ENCODE data around the gene RBM39.
"Not testable (repeated sequence)": the region's sequence is repeated elsewhere in the genome, so short reads cannot be mapped to it uniquely, and the experiment has no call there.

The RBM39 gene

DNA sequence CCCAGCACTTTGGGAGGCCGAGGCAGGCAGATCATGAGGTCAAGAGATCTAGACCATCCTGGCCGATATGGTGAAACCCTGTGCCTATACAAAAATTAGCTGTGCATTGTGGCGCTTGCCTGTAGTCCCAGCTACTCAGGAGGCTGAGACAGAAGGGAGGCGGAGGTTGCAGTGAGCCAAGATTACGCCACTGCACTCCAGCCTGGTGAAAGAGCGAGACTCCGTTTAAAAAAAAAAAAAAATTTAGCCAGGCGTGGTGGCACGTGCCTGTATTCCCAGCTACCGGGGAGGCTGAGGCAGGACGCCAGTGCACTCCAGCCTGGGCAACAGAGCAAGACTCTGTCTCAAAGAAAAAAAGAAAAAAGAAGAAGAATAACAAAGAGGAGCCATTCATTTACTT, 19.5 kb upstream of the RBM39 start:
- DNase-seq: peak in 2 of 42 donors; percentile 0 to 15
- intact Hi-C loops (cut with DNase I): not testable (repeated sequence)

- no peak for DNase-seq
- intact Hi-C loops (cut with DNase I): no loop called here
Observed at GRCh38 chr20:35757098-35757705, 15.1 kb upstream of the RBM39 start.

DNA sequence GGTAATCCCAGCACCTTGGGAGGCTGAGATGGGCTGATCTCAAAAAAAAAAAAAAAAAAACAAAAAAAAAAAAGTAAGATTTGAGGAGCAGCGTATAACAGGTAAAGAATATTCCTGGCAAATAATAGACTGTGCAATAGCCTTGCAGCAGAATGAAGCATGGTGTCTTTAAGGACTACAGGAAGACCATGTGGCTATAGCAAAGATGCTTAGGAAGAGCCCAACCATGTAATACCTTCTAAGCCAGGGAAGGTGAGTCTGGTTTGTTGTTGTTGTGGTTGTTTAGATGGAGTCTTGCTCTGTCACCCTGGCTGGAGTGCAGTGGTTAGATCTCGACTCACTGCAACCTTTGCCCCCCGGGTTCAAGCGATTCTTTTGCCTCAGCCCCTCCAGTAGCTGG, 14.3 kb upstream of the RBM39 start:
- intact Hi-C loops (cut with DNase I): no loop called here
- no peak for DNase-seq

DNA sequence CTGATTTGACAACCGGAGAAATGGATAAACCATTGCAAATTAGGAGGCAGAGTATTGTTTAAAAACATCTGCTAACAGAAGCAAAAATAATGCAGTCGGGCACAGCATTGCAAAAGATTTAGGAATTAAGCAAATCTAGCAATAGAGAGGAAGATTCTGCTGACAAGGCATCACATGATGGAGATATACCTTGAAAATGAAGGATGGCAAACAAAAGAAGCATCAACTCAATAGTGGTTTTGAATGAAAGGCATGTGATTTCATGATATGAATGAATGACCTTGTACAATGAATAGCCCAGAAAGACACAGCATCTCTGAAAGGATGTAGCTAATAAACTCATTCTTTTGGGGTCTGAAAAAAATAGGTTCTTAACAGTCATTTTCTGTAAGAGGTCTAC, 8.6 kb upstream of the RBM39 start:
- intact Hi-C loops (cut with DNase I): no loop called here
- DNase-seq: no peak

DNA sequence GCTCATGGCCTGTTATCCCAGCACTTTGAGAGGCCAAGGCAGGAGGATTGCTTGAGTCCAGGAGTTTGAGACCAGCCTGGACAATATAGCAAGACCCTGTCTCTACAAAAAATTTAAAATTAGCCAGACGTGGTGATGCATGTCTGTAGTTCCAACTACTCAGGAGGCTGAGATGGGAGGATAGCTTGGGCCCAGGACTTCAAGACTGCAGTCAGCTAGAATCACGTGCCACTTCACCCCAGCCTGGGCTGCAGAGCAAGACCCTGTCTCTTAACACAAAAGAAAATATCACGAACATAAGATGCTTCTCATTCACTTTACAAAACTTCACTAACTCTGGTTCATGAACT, 2.4 kb upstream of the RBM39 start:
- DNase-seq: peak in 1 of 42 donors; percentile 34
- intact Hi-C loops (cut with DNase I): loop anchor here (5.0 to 10.0 kb wide), 2 partner anchors 82 to 200 kb away; partner anchors contain the start of genes CPNE1 and RBM12

GRCh38 chr20:35743693-35744491, 1.8 kb upstream of the RBM39 start:
- intact Hi-C loops (cut with DNase I): loop anchor here (5.0 to 10.0 kb wide), 2 partner anchors 82 to 201 kb away; partner anchors contain the start of genes CPNE1 and RBM12
- DNase-seq: peak in 1 of 42 donors; percentile 43

DNA sequence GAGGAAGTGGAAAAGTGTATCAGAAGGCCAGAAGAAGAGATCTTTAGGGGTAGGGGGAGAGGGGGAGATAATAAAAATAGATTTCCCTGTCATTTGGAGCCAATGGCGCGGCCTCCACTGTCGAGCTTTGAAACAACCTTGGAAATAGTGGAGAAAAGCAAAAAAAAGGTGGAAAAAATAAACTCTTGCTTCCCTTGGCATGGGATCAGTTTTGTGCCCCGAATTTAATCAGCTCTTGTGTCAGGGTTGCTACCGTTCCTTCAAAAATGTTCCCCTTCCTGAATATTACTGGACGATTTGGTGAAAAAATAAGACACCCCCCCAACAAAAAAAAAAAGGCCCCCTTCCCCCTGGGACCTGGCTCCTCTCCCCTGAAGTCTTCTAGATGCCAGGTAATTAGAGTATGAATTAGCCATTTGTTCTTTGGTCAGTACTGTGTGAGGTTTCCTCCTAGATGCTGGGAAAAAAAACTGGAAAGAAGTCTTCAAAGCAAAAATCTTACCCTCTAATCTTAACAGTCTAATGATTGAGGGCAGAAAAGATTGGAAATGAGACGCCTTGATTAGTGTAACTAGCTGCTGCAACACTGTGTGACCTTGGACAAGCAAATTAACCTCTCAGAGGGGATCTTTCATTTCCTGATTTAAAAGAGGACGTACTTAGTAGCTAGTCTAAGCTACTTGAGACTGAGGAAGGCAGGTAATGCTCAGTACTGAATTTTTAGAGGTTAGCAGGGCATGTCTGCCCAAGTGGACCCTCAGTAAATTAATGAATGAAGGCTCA, 872 bp upstream of the RBM39 start:
- intact Hi-C loops (cut with DNase I): loop anchor here (5.0 to 10.0 kb wide), 2 partner anchors 81 to 202 kb away; partner anchors contain the start of genes CPNE1 and RBM12
- DNase-seq: peak in 3 of 42 donors; percentile 10 to 28 (median 12)

GRCh38 chr20:35739294-35740163, 2.5 kb downstream of the RBM39 start:
- intact Hi-C loops (cut with DNase I): loop anchor here (5.0 to 10.0 kb wide), 4 partner anchors 33 to 205 kb away; partner anchors contain the start of genes CPNE1, PHF20 and RBM12
- no peak for DNase-seq

DNA sequence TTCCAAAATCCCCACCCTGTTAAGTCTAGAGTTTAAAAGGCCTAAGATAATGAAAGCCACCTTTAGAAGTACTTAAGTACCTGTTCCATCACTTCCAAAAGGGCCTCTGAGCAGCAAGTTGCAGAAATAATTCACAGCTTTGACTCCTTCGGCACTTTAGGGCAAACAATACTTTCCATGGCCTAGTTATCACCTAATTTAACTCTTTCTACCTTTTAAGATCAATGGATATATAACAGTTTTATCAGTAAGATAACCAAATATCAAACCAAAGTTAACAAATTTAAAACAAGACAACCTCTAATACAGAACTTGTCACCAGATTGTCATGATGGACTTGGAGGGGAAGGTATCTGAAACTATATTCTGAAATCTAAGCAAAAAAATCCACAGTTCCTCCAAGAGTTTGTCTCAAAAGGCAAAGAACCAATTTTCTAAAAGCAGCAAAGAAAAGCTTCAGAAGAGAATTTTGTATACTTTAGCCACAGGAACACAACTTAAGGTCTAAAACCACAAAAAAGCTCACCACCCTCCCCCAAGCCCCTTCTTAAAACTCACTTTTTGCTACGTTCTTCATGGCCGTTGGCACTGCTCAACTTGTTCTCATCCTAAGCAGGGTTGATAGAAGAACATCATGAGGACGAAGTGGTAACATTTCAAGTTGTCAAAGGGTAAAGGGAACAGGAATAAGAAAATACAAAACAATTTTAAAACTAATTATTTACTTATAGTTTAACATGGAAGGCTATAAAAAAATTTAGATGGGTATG, 3.5 kb downstream of the RBM39 start:
- no peak for DNase-seq
- intact Hi-C loops (cut with DNase I): loop anchor here (5.0 to 10.0 kb wide), 2 partner anchors 34 to 146 kb away; partner anchors contain the start of gene PHF20

- intact Hi-C loops (cut with DNase I): loop anchor here (5.0 to 10.0 kb wide), 2 partner anchors 34 to 147 kb away; partner anchors contain the start of gene PHF20
- no peak for DNase-seq
Observed at GRCh38 chr20:35737865-35738333, 4.2 kb downstream of the RBM39 start.

DNA sequence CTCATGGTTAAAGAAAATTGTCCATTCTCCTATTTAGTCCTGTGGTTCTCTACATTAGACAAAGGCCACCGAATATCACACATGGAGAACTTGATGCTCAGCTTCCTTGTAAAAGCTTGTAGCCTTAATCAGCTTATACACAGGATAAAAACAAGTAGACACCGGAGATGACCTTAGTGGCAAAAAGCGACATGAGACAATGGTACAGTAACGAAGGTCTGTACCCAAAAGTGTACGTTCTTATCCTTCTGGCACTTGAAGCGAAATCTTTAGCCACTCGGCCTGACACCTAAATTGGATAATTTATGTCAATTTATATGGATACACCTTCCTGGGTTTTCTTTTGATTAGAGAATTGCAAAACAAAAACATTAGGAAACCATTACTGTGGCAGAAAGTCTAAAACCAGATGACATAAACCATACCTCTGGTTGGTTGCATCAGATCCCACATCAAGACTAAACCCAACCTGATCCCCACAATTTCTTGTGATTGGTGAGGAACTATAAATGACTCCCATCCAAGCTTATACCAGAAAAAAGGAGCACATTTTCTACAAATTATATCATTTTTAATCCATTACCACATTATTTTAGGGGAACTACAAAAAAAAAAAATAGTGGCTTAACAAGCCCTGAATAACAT, 6.1 kb downstream of the RBM39 start:
- no peak for DNase-seq
- intact Hi-C loops (cut with DNase I): loop anchor here (5.0 to 10.0 kb wide), 2 partner anchors 36 to 149 kb away; partner anchors contain the start of gene PHF20

- no peak for DNase-seq
- intact Hi-C loops (cut with DNase I): loop anchor here (5.0 to 10.0 kb wide), 2 partner anchors 37 to 150 kb away; partner anchors contain the start of gene PHF20
Observed at GRCh38 chr20:35734777-35735649, 7.0 kb downstream of the RBM39 start.

DNA sequence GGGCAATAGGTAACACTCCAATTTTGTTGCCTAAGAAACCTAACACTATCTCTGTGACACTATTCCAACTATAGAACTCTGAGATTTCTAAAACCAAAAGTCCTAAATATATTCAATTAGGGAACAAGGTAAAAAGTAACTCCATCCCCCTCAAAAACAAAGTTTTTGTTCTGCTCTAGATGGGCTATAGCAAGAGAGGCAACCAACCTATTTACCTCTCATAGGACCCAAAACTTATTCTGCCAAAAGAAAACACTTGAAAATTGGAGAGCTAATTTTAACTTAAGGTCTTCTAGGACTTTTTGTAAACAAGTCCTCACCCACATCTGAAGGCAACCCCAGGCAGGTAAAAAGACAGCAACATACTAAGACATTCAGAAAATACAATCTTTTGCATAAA, 7.7 kb downstream of the RBM39 start:
- intact Hi-C loops (cut with DNase I): loop anchor here (10.0 kb wide), 1 partner anchor 150 kb away; no protein-coding TSS in a partner anchor
- no peak for DNase-seq

DNA sequence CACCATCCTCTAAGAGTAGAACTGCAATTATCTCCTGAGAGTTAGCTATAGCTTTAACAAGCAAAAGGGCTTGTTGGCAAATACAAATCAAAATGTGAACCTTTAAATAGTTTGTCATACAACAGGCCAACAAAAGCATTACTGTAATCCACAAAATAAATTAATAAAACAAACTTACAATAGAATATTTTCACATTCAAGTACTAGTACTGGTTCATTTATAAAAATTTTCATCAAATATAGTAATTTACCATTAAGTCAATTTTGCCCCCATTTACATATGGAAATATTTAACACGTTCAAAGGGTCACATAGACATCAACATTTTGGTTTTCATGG, 9.4 kb downstream of the RBM39 start:
- DNase-seq: no peak
- intact Hi-C loops (cut with DNase I): loop anchor here (10.0 kb wide), 1 partner anchor 152 kb away; no protein-coding TSS in a partner anchor

DNA sequence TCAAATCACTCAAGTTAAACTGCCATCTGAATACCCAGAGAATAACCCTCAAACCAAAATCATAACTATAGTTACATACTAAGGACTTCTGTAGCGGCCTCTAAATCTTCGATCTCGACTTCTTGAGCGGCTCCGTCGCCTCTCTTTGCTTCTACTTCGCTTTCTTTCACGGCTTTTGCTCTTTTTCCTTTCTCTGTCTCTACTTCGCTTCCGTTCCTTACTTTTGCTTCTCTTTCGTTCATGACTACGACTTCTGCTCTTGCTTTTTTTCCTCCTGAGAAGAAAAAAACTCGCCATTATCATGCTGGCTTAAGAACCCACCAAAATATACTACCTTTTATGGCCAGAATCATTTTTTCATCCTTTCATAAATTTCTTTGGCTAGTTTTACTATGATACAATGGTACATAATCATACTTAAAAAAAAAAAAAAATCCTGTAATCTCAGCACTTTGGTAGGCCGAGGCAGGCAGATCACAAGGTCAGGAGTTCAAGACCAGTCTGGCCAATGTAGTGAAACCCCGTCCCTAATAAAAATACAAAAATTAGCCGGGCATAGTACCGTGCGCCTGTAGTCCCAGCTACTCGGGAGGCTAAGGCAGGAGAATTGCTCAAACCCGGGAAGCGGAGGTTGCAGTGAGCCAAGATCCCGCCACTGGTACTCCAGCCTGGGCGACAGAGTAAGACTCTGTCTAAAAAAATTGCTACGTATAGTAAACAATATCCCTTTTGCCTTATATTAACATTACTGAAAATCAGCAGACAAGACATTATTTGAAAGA, 10.0 kb downstream of the RBM39 start:
- intact Hi-C loops (cut with DNase I): loop anchor here (10.0 kb wide), 1 partner anchor 153 kb away; no protein-coding TSS in a partner anchor
- DNase-seq: no peak

Measured in head of caudate nucleus (tissue), 42 donors.